Measurements from ENCODE around the gene ACTR1B.
"Not testable (repeated sequence)": the region's sequence is repeated elsewhere in the genome, so short reads cannot be mapped to it uniquely, and the experiment has no call there.

ACTR1B gene

GRCh38 chr2:97688062-97688827 lies 24.4 kb upstream of the ACTR1B start:
- no peak for DNase-seq

GRCh38 chr2:97687235-97687634 lies 23.4 kb upstream of the ACTR1B start:
- DNase-seq: not testable (repeated sequence)

GRCh38 chr2:97678298-97678697 lies 14.5 kb upstream of the ACTR1B start:
- DNase-seq: no peak

GRCh38 chr2:97677480-97677879 lies 13.6 kb upstream of the ACTR1B start:
- no peak for DNase-seq

GRCh38 chr2:97676620-97677019 lies 12.8 kb upstream of the ACTR1B start:
- DNase-seq: no peak

GRCh38 chr2:97675430-97676113 lies 11.7 kb upstream of the ACTR1B start:
- DNase-seq: no peak

GRCh38 chr2:97673915-97674283 lies 10.1 kb upstream of the ACTR1B start:
- no peak for DNase-seq

- peak; percentile 19 for DNase-seq
These were observed 9.5 kb upstream of the ACTR1B start for GRCh38 chr2:97673182-97673914.

GRCh38 chr2:97672606-97673140 lies 8.8 kb upstream of the ACTR1B start:
- DNase-seq: not testable (repeated sequence)

GRCh38 chr2:97671526-97671925 lies 7.7 kb upstream of the ACTR1B start:
- no peak for DNase-seq

GRCh38 chr2:97670471-97670870 lies 6.6 kb upstream of the ACTR1B start:
- no peak for DNase-seq

GRCh38 chr2:97669448-97669847 lies 5.6 kb upstream of the ACTR1B start, which contains the start of gene C2orf92:
TSS of gene C2orf92 (plus strand) at chr2:97669713. CDS start at chr2:97669789, 76 bp downstream.
- no peak for DNase-seq

- DNase-seq: no peak
These were observed 759 bp upstream of the ACTR1B start for GRCh38 chr2:97664636-97664970.

GRCh38 chr2:97663626-97663961 lies 250 bp downstream of the ACTR1B start:
- DNase-seq: no peak

GRCh38 chr2:97662895-97663625 lies 784 bp downstream of the ACTR1B start:
- DNase-seq: peak; percentile 93

- no peak for DNase-seq
These were observed 1.4 kb downstream of the ACTR1B start for GRCh38 chr2:97662386-97662894.

GRCh38 chr2:97661927-97662326 lies 1.9 kb downstream of the ACTR1B start:
- no peak for DNase-seq

GRCh38 chr2:97660775-97661389 lies 3.0 kb downstream of the ACTR1B start:
- DNase-seq: no peak

- DNase-seq: no peak
These were observed 3.6 kb downstream of the ACTR1B start for GRCh38 chr2:97660044-97660774.

GRCh38 chr2:97659256-97660043 lies 4.4 kb downstream of the ACTR1B start:
- no peak for DNase-seq

- DNase-seq: no peak
These were observed 5.1 kb downstream of the ACTR1B start for GRCh38 chr2:97658691-97659157.

Data from fibroblast of skin of right biceps (primary cell).